Lower leg skin (tissue), 4 donors: Measurements from ENCODE around the gene PF4V1. TPM values are rescaled to one million over a fixed set of nuclear protein-coding genes. Genes with fewer than 3 reads are reported as not detected.

ENCODE experiments used
- total RNA-seq, 4 donors: library from RNA; depleted of rRNA; stranded (reverse); fragments of >200 nt; gene quantifications; one replicate each; pipeline ENCODE4 v1.1.0, GENCODE V29; 2016

The PF4V1 gene
- total RNA-seq, 4 donors from 2014 or later: not detected

Other genes with a start within 250 kb of the PF4V1 start
- gene RASSF6, start 232.9 kb upstream of the PF4V1 start, total RNA-seq: 10 to 100 TPM in 3 of 4 donors, 1 to 10 TPM in 1; 6.2 to 15.1 (median 11.5) TPM
- 1 to 10 TPM in 1 of 4 donors, under 1 TPM in 1, not detected in 2; 0.86 to 1.2 TPM for gene CXCL8, start 112.7 kb upstream of the PF4V1 start, total RNA-seq
- gene CXCL6, start 16.6 kb upstream of the PF4V1 start, total RNA-seq: 1 to 10 TPM in 1 of 4 donors, under 1 TPM in 1, not detected in 2; 0.17 to 2.1 TPM
- 1 to 10 TPM in 2 of 4 donors, under 1 TPM in 2; 0.89 to 1.6 (median 1.3) TPM for gene CXCL1, start 16.1 kb downstream of the PF4V1 start, total RNA-seq
- gene PF4, start 128.7 kb downstream of the PF4V1 start, total RNA-seq: not detected
- 1 to 10 TPM in 1 of 4 donors, not detected in 3; 1.9 TPM for gene PPBP, start 134.9 kb downstream of the PF4V1 start, total RNA-seq
- gene CXCL5, start 145.4 kb downstream of the PF4V1 start, total RNA-seq: not detected
- gene CXCL3, start 185.4 kb downstream of the PF4V1 start, total RNA-seq: under 1 TPM in 3 of 4 donors, not detected in 1; 0.25 to 0.49 (median 0.34) TPM
- gene CXCL2, start 245.9 kb downstream of the PF4V1 start, total RNA-seq: 1 to 10 TPM; 1.9 to 6.9 (median 2.9) TPM